GM12801 (cell line): ENCODE results near the gene SKI.

Source experiments
- TF ChIP-seq, protein P1 (sequence below): IDR thresholded peaks from one replicate; pipeline ENCODE4 v1.5.1; 2011; ENCODE audit warnings: control low read depth; ENCODE audit not compliant: insufficient read length; ENCODE audit errors: extremely low read depth

Gene SKI

DNA sequence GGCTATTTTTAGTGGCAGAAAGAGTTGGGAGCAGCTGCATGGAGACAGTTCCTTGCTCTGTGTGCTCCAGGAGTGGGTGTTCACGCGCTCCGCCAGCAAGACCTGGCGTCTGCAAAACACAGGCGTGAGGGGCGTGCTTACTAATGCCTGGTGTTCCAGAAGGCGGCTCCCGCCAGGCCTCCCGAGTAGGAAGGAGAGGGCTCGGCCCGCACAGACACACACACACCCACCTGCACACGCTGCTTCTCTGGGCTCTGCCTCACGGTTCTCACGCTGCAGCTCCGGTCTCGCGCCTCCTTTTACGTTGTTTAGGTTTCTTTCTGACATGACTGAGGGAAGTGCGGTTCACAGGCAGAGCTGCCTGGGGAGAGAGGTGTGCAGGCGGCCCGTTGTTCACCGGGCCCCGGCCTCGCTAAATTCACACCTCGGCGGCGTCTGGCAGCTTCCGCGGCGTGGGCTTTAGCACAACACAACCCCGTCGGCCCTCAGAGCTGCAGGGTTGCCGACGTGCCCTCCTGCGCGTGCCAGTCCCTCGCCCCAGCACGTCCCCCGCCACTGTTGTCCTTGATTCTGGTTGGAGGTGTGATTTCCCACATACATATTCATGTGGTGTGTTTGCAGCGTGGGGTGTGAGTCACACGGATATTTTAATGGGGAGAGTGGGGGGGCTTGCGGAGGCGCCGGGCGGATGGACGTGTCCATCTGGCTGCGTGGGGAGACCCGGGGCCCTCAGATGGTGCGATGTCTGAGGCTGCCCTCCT, 77.0 kb downstream of the SKI start:
- TF ChIP-seq, protein P1, sequence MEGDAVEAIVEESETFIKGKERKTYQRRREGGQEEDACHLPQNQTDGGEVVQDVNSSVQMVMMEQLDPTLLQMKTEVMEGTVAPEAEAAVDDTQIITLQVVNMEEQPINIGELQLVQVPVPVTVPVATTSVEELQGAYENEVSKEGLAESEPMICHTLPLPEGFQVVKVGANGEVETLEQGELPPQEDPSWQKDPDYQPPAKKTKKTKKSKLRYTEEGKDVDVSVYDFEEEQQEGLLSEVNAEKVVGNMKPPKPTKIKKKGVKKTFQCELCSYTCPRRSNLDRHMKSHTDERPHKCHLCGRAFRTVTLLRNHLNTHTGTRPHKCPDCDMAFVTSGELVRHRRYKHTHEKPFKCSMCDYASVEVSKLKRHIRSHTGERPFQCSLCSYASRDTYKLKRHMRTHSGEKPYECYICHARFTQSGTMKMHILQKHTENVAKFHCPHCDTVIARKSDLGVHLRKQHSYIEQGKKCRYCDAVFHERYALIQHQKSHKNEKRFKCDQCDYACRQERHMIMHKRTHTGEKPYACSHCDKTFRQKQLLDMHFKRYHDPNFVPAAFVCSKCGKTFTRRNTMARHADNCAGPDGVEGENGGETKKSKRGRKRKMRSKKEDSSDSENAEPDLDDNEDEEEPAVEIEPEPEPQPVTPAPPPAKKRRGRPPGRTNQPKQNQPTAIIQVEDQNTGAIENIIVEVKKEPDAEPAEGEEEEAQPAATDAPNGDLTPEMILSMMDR: no peak

DNA sequence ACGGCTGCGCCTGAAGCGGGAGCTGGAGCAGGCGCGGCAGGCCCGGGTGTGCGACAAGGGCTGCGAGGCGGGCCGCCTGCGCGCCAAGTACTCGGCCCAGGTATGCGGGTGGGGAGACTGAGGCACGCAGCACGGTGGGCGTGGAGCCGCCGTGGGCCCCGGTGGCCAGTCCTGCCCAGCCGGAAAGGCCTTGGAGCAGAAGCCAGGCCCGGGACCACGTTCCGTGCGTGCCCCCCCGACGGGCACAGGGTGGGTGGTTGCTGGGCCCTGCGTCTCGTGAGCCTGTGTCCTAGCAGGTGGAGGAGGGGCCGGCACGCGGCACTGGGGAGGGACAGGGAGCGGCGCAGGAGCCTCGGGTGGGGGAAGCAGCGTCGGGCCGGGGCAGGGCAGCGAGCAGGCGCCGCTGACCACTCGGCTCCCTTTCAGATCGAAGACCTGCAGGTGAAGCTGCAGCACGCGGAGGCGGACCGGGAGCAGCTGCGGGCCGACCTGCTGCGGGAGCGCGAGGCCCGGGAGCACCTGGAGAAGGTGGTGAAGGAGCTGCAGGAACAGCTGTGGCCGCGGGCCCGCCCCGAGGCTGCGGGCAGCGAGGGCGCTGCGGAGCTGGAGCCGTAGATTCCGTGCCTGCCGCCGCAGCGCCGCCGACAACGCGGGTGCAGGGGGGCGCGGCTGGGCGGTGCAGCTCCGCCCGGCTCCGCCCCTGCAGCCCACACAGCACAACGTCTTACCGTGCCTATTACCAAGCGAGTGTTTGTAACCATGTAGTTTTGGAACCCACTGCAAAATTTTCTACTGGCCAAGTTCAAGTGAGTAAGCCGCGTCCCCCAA, 78.2 kb downstream of the SKI start:
- TF ChIP-seq, protein P1: no peak

- TF ChIP-seq, protein P1: no peak
Observed at GRCh38 chr1:2307064-2307605, 79.0 kb downstream of the SKI start.

DNA sequence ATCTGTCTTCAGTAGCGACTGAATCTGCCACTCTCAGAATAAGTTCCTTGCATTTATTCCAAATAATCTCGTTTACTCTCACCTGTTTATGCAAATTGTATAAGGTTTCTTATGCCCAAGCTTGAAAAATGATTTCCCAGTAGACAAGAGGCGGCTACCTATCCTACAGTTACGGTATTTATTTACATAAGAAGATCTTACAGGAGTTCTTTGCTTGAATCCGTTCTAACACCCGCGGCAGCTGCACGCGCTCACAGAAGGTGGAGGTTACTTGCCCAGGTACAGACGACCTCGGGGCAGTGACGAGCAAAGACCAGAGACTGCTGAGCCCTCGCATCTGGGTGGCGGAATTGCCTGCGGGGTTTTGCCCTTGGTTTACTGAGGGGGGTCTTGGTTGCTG, 79.9 kb downstream of the SKI start:
- TF ChIP-seq, protein P1: no peak

GRCh38 chr1:2308844-2309243, 80.7 kb downstream of the SKI start:
- TF ChIP-seq, protein P1: no peak

GRCh38 chr1:2310332-2311183, 82.4 kb downstream of the SKI start:
- TF ChIP-seq, protein P1: no peak
